SK-N-SH (cell line): ENCODE measurements around the gene FOXL1. TPM values are rescaled to one million over a fixed set of nuclear protein-coding genes. Genes with fewer than 3 reads are reported as not detected.

Source experiments
- CTCF ChIA-PET: fragments of 300-600, 350-600 bp; formaldehyde crosslinking; extraction: SDS; loops from one replicate; lab custom pipeline; 2021; lab: Yijun Ruan, JAX
- POLR2A ChIA-PET: fragments of 350-600 bp; sonication (Branson Sonifier 250); formaldehyde crosslinking; extraction: SDS; loops from one replicate; lab custom pipeline; 2020; ENCODE audit warnings: antibody characterized with exemption, inconsistent platforms; lab: Yijun Ruan, JAX
- DNase-seq: peaks from one replicate; pipeline ENCODE4 v3.0.0; 2012
- H2AFZ ChIP-seq: fragments of 200-600 bp; sonication (generic); 2 replicates; pipeline ENCODE4 v1.8.1; 2016; ENCODE audit warnings: antibody characterized with exemption, mild to moderate bottlenecking, low read depth
- H3F3A ChIP-seq: fragments of 200-600 bp; sonication (generic); replicated peaks from 2 replicates; pipeline ENCODE3; 2016; ENCODE audit warnings: antibody characterized with exemption, mild to moderate bottlenecking; ENCODE audit not compliant: insufficient read depth
- H3K27ac ChIP-seq, 2 experiments: fragments of 200-500 bp in 1 of 2; fragments of 200-600 bp in 1 of 2; sonication (Bioruptor generic) in 1 of 2; sonication (generic), shearing (Covaris generic) in 1 of 2; 2 replicates each; pipeline versions ENCODE4 v1.5.1 to v1.6.1; 2014 to 2016; ENCODE audit warnings: low read depth in 2 of 2, inconsistent platforms in 1 of 2, low read length in 1 of 2, mild to moderate bottlenecking in 1 of 2, mixed read lengths in 1 of 2
- H3K27me3 ChIP-seq: fragments of 200-600 bp; sonication (generic), shearing (Covaris generic); 2 replicates; pipeline ENCODE4 v1.6.1; 2016; ENCODE audit warnings: mixed run types; ENCODE audit not compliant: insufficient read depth
- H3K36me3 ChIP-seq, 2 experiments: fragments of 200-500 bp in 1 of 2; fragments of 200-600 bp in 1 of 2; sonication (Bioruptor generic) in 1 of 2; sonication (generic) in 1 of 2; replicated peaks in 1 of 2; 2 replicates each; pipeline versions ENCODE3 to v1.5.1; 2014 to 2016; ENCODE audit warnings: low read length in 1 of 2, mild to moderate bottlenecking in 1 of 2; ENCODE audit not compliant: insufficient read depth in 2 of 2, control insufficient read depth in 1 of 2
- H3K4me1 ChIP-seq, 2 experiments: fragments of 200-500 bp in 1 of 2; fragments of 200-600 bp in 1 of 2; sonication (Bioruptor generic) in 1 of 2; sonication (generic), shearing (Covaris generic) in 1 of 2; 2 replicates each; pipeline versions ENCODE4 v1.5.1 to v1.6.1; 2014 to 2016; ENCODE audit warnings: low read depth in 1 of 2, low read length in 1 of 2, mixed run types in 1 of 2; ENCODE audit not compliant: insufficient read depth in 2 of 2, control insufficient read depth in 1 of 2
- H3K4me2 ChIP-seq: fragments of 200-600 bp; sonication (generic), shearing (Covaris generic); 2 replicates; pipeline ENCODE4 v1.6.1; 2017; ENCODE audit warnings: mixed run types
- H3K4me3 ChIP-seq, 2 experiments: fragments of 200-500 bp in 1 of 2; fragments of 200-600 bp in 1 of 2; sonication (Bioruptor generic) in 1 of 2; sonication (generic), shearing (Covaris generic) in 1 of 2; 2 replicates each; pipeline versions ENCODE4 v1.5.1 to v1.8.1; 2014 to 2016; ENCODE audit warnings: low read depth in 2 of 2, inconsistent platforms in 1 of 2, low read length in 1 of 2, mild to moderate bottlenecking in 1 of 2, mixed read lengths in 1 of 2, moderate library complexity in 1 of 2
- H3K79me2 ChIP-seq: fragments of 200-600 bp; sonication (generic); 2 replicates; pipeline ENCODE4 v1.8.1; 2017; ENCODE audit warnings: mild to moderate bottlenecking; ENCODE audit not compliant: insufficient read depth
- H3K9ac ChIP-seq: fragments of 200-600 bp; sonication (generic); 2 replicates; pipeline ENCODE4 v1.6.1; 2017; ENCODE audit warnings: mixed run types
- H3K9me2 ChIP-seq: fragments of 200-600 bp; sonication (generic); 2 replicates; pipeline ENCODE4 v1.6.1; 2017; ENCODE audit warnings: mixed run types
- H3K9me3 ChIP-seq: fragments of 200-600 bp; sonication (generic); 2 replicates; pipeline ENCODE4 v1.6.1; 2017; ENCODE audit warnings: mixed run types, mild to moderate bottlenecking, moderate library complexity
- H4K20me1 ChIP-seq: fragments of 200-600 bp; sonication (generic); 2 replicates; pipeline ENCODE4 v1.6.1; 2017; ENCODE audit warnings: mild to moderate bottlenecking, mixed run types; ENCODE audit not compliant: insufficient read depth
- GABPA ChIP-seq: IDR thresholded peaks from 2 replicates; pipeline ENCODE4 v1.4.0; 2012; ENCODE audit warnings: low read depth, mild to moderate bottlenecking
- JUND ChIP-seq: IDR thresholded peaks from 2 replicates; pipeline ENCODE4 v1.4.0; 2012
- MEF2A ChIP-seq: IDR thresholded peaks from 2 replicates; pipeline ENCODE4 v1.4.0; 2012; ENCODE audit warnings: low read depth, borderline replicate concordance
- RAD21 ChIP-seq: IDR thresholded peaks from 2 replicates; pipeline ENCODE4 v1.6.1; 2012; ENCODE audit warnings: mild to moderate bottlenecking, low read length
- RCOR1 ChIP-seq: fragments of 150-350 bp; IDR thresholded peaks from 2 replicates; pipeline ENCODE4 v1.6.1; 2017; ENCODE audit warnings: antibody characterized with exemption, low read length
- RFX5 ChIP-seq: IDR thresholded peaks from 2 replicates; pipeline ENCODE4 v1.6.1; 2012; ENCODE audit warnings: mild to moderate bottlenecking, improper control_type of control experiment, low read length
- SIN3A ChIP-seq: IDR thresholded peaks from 2 replicates; pipeline ENCODE4 v1.6.1; 2012; ENCODE audit warnings: low read depth, mild to moderate bottlenecking, low read length, moderate library complexity, borderline replicate concordance
- WGBS: methylation state at CpG from one replicate; pipeline ENCODE4 v1.1.6; 2017; ENCODE audit warnings: low lambda C conversion rate; 5-methylcytosine and 5-hydroxymethylcytosine counted together
- polyA plus RNA-seq, 3 experiments: library from polyadenylated mRNA; depleted of rRNA; stranded (reverse); fragments of >200 nt; gene quantifications; 2 replicates each; pipeline ENCODE4 v1.2.3, GENCODE V29; 2012
- TF ChIP-seq, protein P1 (sequence below): IDR thresholded peaks from 2 replicates; pipeline ENCODE4 v1.4.0; 2012; ENCODE audit warnings: low read depth
- TF ChIP-seq, protein P2 (sequence below): IDR thresholded peaks from 2 replicates; pipeline ENCODE4 v1.4.0; 2012; ENCODE audit warnings: low read depth, borderline replicate concordance
- TF ChIP-seq, protein P3 (sequence below): fragments of 200-600 bp; sonication (generic); IDR thresholded peaks from 2 replicates; pipeline ENCODE4 v1.6.1; 2017; ENCODE audit warnings: antibody characterized with exemption, mild to moderate bottlenecking, moderate library complexity
- TF ChIP-seq, protein P4 (sequence below): IDR thresholded peaks from 2 replicates; pipeline ENCODE4; 2012
- TF ChIP-seq, protein P5 (sequence below): IDR thresholded peaks from 2 replicates; pipeline ENCODE4 v1.4.0; 2012; ENCODE audit warnings: low read depth, borderline replicate concordance

Gene FOXL1
- polyA plus RNA-seq, 1 of the 3 experiments (the other 2 are of a cell fraction): 2.5 TPM

DNA sequence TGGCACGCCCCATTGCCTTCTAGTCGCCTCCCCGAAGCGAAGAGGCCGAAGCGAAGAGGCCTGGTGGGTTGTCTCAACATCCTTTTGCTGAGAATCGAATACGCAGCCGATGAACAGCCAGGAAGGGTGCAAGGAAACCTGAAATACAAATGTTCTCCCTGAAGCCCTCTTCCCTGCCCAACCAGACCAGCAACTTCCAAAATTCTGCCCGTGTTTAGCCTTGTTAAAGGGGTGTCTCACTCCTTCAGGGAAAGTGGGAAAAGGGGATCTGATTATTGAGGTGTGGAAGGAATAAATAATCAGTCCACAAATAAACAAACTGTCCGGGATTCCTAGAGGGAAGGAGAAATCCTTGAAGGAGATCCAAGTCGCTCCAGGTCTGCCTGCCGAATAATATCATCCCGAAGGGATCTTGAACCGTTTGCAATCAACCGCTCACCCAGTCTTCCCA lies 13.1 kb upstream of the FOXL1 start:
- ChIA-PET CTCF (interaction anchor here (1.0 to 5.5 kb wide), 15 partner anchors 9 to 733 kb away, joined by 3 to 56 read pairs (median 6); partner anchors contain the start of gene MTHFSD), POLR2A (interaction anchor here (1.1 kb wide), 1 partner anchor 10 kb away, joined by 3 read pairs; no protein-coding TSS in a partner anchor)
- WGBS: 17% methylated on average over 16 of the region's 16 CpGs
- H3K4me2 ChIP-seq: peak overlapping the region; percentile 70; the same call in 1 of the 2 replicates
- H4K20me1 ChIP-seq: peaks cover 16% of the 10 kb centered on the region; the same call in 1 of the 2 replicates
- peaks cover 34% of the 10 kb centered on the region for H3K79me2 ChIP-seq
- H3F3A ChIP-seq: peaks cover 15% of the 10 kb centered on the region
- H3K4me3 ChIP-seq: peak overlapping the region in 1 of 2 experiments; percentile 93; a peak in 2 of 4 replicates
- DNase-seq: no peak
- peaks cover 0 to 16% of the 10 kb centered on the region in 2 experiments for H3K36me3 ChIP-seq
- no peaks in the 10 kb centered on the region; a peak in 1 of 4 replicates for H3K4me1 ChIP-seq
- no peaks in the 10 kb centered on the region for H3K9me3 ChIP-seq
- H3K9ac ChIP-seq: no peak overlapping the region
- TF ChIP-seq RFX5 (no peak), SIN3A (no peak), MEF2A (no peak), GABPA (no peak), RAD21 (no peak), JUND (no peak), RCOR1 (no peak)
- TF ChIP-seq, protein P1, sequence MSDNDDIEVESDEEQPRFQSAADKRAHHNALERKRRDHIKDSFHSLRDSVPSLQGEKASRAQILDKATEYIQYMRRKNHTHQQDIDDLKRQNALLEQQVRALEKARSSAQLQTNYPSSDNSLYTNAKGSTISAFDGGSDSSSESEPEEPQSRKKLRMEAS: no peak
- TF ChIP-seq, protein P2, sequence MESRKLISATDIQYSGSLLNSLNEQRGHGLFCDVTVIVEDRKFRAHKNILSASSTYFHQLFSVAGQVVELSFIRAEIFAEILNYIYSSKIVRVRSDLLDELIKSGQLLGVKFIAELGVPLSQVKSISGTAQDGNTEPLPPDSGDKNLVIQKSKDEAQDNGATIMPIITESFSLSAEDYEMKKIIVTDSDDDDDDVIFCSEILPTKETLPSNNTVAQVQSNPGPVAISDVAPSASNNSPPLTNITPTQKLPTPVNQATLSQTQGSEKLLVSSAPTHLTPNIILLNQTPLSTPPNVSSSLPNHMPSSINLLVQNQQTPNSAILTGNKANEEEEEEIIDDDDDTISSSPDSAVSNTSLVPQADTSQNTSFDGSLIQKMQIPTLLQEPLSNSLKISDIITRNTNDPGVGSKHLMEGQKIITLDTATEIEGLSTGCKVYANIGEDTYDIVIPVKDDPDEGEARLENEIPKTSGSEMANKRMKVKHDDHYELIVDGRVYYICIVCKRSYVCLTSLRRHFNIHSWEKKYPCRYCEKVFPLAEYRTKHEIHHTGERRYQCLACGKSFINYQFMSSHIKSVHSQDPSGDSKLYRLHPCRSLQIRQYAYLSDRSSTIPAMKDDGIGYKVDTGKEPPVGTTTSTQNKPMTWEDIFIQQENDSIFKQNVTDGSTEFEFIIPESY: no peak
- TF ChIP-seq, protein P3, sequence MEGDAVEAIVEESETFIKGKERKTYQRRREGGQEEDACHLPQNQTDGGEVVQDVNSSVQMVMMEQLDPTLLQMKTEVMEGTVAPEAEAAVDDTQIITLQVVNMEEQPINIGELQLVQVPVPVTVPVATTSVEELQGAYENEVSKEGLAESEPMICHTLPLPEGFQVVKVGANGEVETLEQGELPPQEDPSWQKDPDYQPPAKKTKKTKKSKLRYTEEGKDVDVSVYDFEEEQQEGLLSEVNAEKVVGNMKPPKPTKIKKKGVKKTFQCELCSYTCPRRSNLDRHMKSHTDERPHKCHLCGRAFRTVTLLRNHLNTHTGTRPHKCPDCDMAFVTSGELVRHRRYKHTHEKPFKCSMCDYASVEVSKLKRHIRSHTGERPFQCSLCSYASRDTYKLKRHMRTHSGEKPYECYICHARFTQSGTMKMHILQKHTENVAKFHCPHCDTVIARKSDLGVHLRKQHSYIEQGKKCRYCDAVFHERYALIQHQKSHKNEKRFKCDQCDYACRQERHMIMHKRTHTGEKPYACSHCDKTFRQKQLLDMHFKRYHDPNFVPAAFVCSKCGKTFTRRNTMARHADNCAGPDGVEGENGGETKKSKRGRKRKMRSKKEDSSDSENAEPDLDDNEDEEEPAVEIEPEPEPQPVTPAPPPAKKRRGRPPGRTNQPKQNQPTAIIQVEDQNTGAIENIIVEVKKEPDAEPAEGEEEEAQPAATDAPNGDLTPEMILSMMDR: no peak
- H3K27me3 ChIP-seq: peaks cover 23% of the 10 kb centered on the region; the same call in 1 of the 2 replicates
- no peak overlapping the region for H3K27ac ChIP-seq
- H2AFZ ChIP-seq: peak overlapping the region; percentile 50; the same call in 1 of the 2 replicates
- H3K9me2 ChIP-seq: no peaks in the 10 kb centered on the region

DNA sequence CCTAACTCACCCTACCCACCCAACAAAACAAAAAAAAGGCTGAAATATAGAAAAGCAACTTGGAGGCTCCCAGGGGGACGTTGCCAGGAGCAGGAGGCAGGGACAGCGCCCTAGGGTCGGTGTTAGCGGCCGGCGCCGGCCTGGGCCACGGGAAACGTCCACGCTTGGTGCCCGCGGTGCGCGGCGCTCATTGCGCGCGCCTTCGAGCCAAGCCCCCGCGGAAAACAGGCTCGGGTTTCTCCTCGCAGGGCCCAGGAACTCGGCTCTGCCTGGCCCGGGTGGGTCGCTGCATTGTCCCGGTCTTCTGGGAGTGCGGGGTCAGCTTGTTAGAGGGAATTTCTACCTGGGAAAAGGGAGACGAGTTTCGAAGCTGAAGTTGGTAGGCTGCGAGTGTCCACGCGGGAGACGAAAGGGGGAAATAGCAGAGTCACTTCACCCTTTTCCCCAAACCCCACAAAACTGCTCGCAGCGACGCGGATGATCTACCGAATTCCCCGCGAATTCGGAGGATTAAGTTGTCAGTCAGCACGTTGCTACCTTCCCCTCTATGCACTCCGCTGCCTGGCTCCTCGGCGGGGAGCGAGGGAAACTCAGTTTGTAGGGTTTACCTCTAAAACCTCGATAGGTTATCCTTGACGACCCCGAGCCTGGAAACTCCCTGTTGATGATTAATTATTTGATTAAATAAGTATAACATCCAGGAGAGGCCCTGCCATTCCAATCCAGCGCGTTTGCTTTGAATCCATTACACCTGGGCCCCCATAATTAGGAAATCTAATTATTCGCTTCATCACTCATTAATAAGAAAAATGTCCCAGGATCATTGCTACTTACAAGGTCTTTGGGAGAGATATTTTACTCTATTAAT lies 12.5 kb upstream of the FOXL1 start:
- Histone ChIP-seq H3K4me3 (peak overlapping the region in 1 of 2 experiments; percentile 93; a peak in 2 of 4 replicates), H3K79me2 (peaks cover 41% of the 10 kb centered on the region), H3K36me3 (peaks cover 0 to 18% of the 10 kb centered on the region in 2 experiments), H2AFZ (peak overlapping the region; percentile 50; the same call in 1 of the 2 replicates), H3K9me3 (no peaks in the 10 kb centered on the region), H3K9ac (no peak overlapping the region; the same call in 1 of the 2 replicates), H3K27ac (no peak overlapping the region), H3F3A (peaks cover 15% of the 10 kb centered on the region), H3K4me1 (no peaks in the 10 kb centered on the region; a peak in 1 of 4 replicates), H3K4me2 (peak overlapping the region; percentile 70), H3K27me3 (peaks cover 23% of the 10 kb centered on the region; the same call in 1 of the 2 replicates), H3K9me2 (no peaks in the 10 kb centered on the region), H4K20me1 (peaks cover 16% of the 10 kb centered on the region; the same call in 1 of the 2 replicates)
- 16% methylated on average over 31 of the region's 53 CpGs for WGBS
- TF ChIP-seq MEF2A: no peak
- TF ChIP-seq, protein P4, sequence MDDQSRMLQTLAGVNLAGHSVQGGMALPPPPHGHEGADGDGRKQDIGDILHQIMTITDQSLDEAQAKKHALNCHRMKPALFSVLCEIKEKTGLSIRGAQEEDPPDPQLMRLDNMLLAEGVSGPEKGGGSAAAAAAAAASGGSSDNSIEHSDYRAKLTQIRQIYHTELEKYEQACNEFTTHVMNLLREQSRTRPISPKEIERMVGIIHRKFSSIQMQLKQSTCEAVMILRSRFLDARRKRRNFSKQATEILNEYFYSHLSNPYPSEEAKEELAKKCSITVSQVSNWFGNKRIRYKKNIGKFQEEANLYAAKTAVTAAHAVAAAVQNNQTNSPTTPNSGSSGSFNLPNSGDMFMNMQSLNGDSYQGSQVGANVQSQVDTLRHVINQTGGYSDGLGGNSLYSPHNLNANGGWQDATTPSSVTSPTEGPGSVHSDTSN: no peak
- TF ChIP-seq, protein P5, sequence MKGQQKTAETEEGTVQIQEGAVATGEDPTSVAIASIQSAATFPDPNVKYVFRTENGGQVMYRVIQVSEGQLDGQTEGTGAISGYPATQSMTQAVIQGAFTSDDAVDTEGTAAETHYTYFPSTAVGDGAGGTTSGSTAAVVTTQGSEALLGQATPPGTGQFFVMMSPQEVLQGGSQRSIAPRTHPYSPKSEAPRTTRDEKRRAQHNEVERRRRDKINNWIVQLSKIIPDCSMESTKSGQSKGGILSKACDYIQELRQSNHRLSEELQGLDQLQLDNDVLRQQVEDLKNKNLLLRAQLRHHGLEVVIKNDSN: no peak
- DNase-seq: no peak
- POLR2A ChIA-PET: no interaction called here
- CTCF ChIA-PET: interaction anchor here (3.6 to 5.5 kb wide), 2 partner anchors 496 to 714 kb away, joined by 25 to 56 read pairs; no protein-coding TSS in a partner anchor
